Middle frontal gyrus (tissue), 1 donor: Measurements from ENCODE around the gene SP2.

ENCODE experiments used
- DNase-seq: peaks from one replicate; pipeline ENCODE4 v3.0.0-alpha.2; 2015; ENCODE audit warnings: low spot score; ENCODE audit errors: extremely low spot score

The SP2 gene

DNA sequence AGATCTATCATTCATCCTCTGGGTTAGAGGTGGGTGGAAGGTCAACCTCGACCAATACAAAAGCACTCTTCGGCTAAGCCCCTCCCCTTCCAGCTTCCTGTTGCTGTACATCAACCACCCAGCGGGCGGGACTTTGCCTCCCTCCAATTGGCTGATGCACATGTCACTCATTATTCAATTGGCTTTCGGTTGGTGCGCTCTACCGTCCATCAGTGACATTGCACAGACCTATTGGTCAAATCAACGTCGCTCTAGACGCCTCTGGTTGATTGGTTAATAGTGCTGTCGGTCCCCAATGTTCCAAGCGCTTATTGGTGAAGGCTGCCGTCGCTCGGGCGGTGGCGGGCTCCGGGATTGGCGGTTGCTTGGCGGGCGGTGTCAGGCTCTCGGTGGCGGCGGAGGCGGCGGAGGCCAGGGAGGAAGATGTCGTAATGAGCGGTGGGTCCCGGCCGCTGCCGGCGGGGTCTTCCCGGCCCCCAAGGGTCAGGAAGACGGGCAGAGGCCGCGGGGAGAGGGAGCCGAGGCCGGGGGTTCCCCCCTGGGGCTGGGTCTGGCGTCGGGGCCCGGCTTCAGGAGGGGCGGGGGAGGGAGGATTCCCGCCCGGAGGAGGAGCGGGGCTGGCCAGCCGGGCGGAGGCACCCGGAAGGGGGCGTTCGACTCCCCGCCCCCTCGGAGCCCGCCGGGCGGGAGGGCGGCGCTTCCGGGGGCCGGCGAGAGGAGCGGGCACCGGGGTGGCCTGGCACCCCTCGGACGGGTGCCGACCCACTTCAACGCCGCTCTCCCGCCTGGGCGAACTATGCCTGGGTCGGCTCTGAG, at the start of gene SP2:
Gene SP2 (plus strand): TSS at position 381 of the 816 bp plus-strand sequence. CDS start 51 bp downstream, at position 432.
- DNase-seq, result peak; percentile 99

- no peak for DNase-seq
Measured at GRCh38 chr17:47846716-47847340, 49.2 kb upstream of the SP2 start.

DNA sequence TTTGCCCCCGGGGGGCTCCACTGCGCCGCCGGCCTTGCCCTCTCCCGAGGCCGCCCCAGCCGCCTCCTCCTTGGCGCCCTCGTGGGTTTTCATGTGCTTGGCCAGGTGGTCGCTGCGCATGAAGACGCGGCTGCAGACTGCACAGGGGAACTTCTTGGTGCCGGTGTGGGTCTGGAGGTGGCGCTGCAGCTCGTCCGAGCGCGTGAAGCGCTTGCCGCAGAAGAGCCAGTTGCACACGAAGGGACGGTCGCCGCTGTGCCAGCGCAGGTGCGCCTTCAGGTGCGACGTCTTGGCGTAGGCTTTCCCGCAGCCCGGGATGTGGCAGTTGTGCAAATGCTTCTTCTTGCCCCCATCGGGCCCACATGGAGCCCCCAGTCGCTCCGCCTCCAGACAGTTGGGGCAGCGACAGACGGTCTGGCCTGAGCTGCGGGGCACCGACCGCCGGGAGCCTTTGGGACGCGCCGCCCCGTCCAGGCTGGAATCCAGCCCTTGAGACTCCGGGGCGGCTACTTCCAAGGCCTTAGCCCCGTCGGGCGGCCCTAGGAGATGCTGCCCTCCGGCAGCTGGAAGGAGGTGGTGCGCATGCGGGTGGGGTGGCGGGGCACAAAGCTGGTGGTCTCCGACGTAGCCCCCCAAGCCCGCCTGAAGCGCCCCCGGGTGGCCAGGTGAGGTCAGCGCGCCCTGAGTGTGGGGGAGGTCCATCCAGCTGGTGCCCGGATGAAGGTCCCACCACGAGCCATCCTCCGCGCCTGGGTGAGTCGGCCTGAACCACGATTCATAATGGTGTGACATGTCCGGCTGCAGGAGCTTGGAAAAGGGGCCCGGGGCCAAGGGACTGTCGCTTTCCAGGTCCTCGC, 48.5 kb upstream of the SP2 start:
- no peak for DNase-seq

DNA sequence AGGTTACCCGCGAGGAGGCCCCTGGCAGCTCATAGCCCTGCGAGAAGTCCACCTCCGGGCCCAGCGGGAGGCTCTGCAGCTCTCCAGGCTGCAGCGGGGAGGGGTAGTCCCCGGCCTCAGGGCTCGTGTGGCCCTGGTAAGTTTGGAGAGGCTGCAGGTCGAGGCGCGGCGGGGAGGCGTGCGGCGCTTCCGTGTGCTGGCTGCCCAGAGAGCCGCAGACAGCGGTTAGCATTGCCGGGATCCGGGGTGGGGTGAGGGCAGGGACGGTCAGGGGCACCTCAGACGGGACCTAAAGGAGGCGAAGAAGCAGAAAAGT, 47.9 kb upstream of the SP2 start:
- no peak for DNase-seq

- no peak for DNase-seq
Measured at GRCh38 chr17:47850373-47850691, 45.7 kb upstream of the SP2 start.

- no peak for DNase-seq
Measured at GRCh38 chr17:47850692-47851573, 45.1 kb upstream of the SP2 start, which contains the start of gene SP6. TSS of gene SP6 (minus strand) at chr17:47851163. CDS start at chr17:47848429, 2,734 bp downstream.

GRCh38 chr17:47851764-47852112, 44.3 kb upstream of the SP2 start:
- DNase-seq, result no peak

GRCh38 chr17:47852113-47852949, 43.7 kb upstream of the SP2 start:
- DNase-seq, result no peak

DNA sequence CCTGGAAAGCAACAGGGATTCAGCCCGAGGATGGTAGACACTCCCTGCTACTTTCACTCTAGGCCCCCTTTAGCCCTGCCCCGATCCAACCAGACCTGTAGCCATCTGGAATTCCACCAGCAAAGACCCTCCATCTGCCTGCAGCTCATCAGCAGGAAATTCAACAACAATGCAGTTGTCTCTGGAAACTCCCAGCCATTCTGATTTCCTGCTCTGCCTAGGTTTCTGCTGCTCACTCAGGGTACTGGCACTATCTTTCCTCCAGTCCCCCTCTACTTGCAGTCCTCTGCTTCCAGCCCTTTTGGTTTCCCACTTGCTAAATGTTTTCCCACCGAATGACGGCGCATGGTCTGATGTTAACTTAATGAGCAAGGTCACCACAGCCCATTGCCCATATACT, 42.4 kb upstream of the SP2 start:
- no peak for DNase-seq

DNA sequence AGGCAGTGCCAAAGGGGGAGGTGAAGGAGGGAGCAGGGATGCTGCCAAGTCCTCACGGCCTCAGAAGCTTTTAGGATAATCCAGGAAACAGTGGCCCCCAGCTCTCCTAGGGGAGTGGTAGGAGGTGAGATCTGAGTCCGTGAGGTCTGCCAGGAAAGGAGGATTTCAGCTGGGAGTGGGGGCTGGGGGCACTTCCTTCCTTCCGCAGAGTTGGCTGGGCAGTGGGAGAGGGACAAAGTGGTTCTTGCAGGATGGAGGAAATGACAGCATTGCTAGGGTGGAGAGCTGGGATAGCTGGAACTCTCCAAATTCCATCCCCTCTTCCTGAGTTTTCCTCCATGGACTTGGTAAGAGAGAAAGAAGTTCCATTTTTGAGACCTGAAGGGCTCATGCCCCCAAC, 40.3 kb upstream of the SP2 start:
- DNase-seq, result no peak

GRCh38 chr17:47856830-47857229, 39.2 kb upstream of the SP2 start:
- no peak for DNase-seq

GRCh38 chr17:47857551-47858455, 38.2 kb upstream of the SP2 start:
- no peak for DNase-seq

GRCh38 chr17:47860386-47860785, 35.6 kb upstream of the SP2 start:
- DNase-seq, result no peak

GRCh38 chr17:47862621-47863440, 33.2 kb upstream of the SP2 start:
- no peak for DNase-seq

GRCh38 chr17:47864791-47865216, 31.2 kb upstream of the SP2 start:
- no peak for DNase-seq

- no peak for DNase-seq
Measured at GRCh38 chr17:47866941-47867340, 29.1 kb upstream of the SP2 start.

GRCh38 chr17:47867813-47868533, 28.1 kb upstream of the SP2 start:
- DNase-seq, result no peak

DNA sequence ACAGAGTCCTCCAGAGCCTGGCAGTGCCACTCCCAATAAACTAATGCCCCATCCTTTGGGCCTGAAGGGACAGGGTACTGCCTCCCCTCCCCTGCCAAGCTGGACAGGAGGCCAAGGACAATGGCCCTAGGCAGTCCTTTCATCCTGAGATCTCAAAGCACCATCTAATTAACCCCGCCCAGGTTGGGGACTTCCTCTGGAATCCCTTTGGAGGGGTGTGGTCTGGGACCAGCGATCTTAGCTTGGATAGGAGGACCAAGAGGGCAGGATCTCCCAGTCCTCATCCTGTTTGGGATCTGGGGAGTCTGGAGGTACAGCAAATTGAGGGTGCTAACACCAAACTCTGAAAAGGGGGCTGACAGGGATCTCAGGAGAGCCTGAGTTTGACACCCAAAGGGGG, 26.9 kb upstream of the SP2 start:
- DNase-seq, result no peak
